PC-3 (cell line): ENCODE measurements around the gene CLNK. TPM values are rescaled to one million over a fixed set of nuclear protein-coding genes. Genes with fewer than 3 reads are reported as not detected.

Experiments used
- ATAC-seq: fragments of 200-7000 bp; cut with Tn5 transposase; 2 replicates; pipeline ENCODE4 v1.9.1; 2020; ENCODE audit warnings: mild to moderate bottlenecking, moderate library complexity
- BruUV-seq: library from RNA; stranded (reverse); fragments of 400-500 nt; replicated peaks from 2 replicates; lab custom pipeline; 2021; lab: Mats Ljungman, UMichigan
- CTCF ChIA-PET: fragments of 300-600 bp; sonication (Branson Sonifier 250); formaldehyde crosslinking; loops from one replicate; lab custom pipeline; 2022; ENCODE audit warnings: antibody characterized with exemption; lab: Charles Lee
- POLR2A ChIA-PET: fragments of 300-600 bp; sonication (Branson Sonifier 250); formaldehyde crosslinking; loops from one replicate; lab custom pipeline; 2022; ENCODE audit warnings: antibody characterized with exemption; ENCODE audit not compliant: unreplicated experiment; lab: Charles Lee
- DNase-seq: peaks from one replicate; pipeline ENCODE4 v3.0.0-alpha.2; 2015
- H2AFZ ChIP-seq: fragments of 300-600 bp; sonication (generic); 2 replicates; pipeline ENCODE4 v1.6.0; 2016; ENCODE audit warnings: antibody characterized with exemption, low read length
- H3F3A ChIP-seq: fragments of 300-600 bp; sonication (generic); one replicate; pipeline ENCODE4 v1.6.0; 2017; ENCODE audit warnings: antibody characterized with exemption, low read length, control low read depth, mild to moderate bottlenecking; ENCODE audit not compliant: unreplicated experiment
- H3K27ac ChIP-seq: fragments of 300-600 bp; sonication (generic); 2 replicates; pipeline ENCODE4 v1.5.1; 2016; ENCODE audit warnings: mild to moderate bottlenecking, low read length
- H3K27me3 ChIP-seq: fragments of 300-600 bp; sonication (generic); 2 replicates; pipeline ENCODE4 v1.6.1; 2016; ENCODE audit warnings: low read length, mixed read lengths
- H3K36me3 ChIP-seq: fragments of 300-600 bp; sonication (generic); 2 replicates; pipeline ENCODE4 v1.6.1; 2016; ENCODE audit warnings: low read depth, mixed run types, low read length, mixed read lengths
- H3K4me1 ChIP-seq: fragments of 300-600 bp; sonication (generic); 2 replicates; pipeline ENCODE4 v1.5.1; 2016; ENCODE audit warnings: low read length; ENCODE audit not compliant: insufficient read depth
- H3K4me2 ChIP-seq: fragments of 300-600 bp; sonication (generic); 2 replicates; pipeline ENCODE4 v1.6.0; 2016; ENCODE audit warnings: low read length
- H3K4me3 ChIP-seq: fragments of 300-600 bp; sonication (generic); 2 replicates; pipeline ENCODE4 v1.5.1; 2016; ENCODE audit warnings: mild to moderate bottlenecking, low read length, mixed read lengths
- H3K79me2 ChIP-seq: fragments of 300-600 bp; sonication (generic); 2 replicates; pipeline ENCODE4 v1.6.1; 2017; ENCODE audit warnings: low read length, mixed read lengths
- H3K9ac ChIP-seq: fragments of 300-600 bp; sonication (generic); 2 replicates; pipeline ENCODE4 v1.6.0; 2016; ENCODE audit warnings: mild to moderate bottlenecking, low read length
- H3K9me2 ChIP-seq: fragments of 300-600 bp; sonication (generic); replicated peaks from 2 replicates; pipeline ENCODE4 v1.6.1; 2016; ENCODE audit warnings: mixed run types, low read length, mixed read lengths
- H3K9me3 ChIP-seq: fragments of 300-600 bp; sonication (generic); 2 replicates; pipeline ENCODE4 v1.6.1; 2016; ENCODE audit warnings: low read length, mixed read lengths
- H4K20me1 ChIP-seq: fragments of 300-600 bp; sonication (generic); 2 replicates; pipeline ENCODE4 v1.6.1; 2016; ENCODE audit warnings: low read length, mixed read lengths
- CTCF ChIP-seq: fragments of 300-600 bp; sonication (generic); conservative IDR thresholded peaks from 2 replicates; pipeline ENCODE4 v1.5.1; 2017; ENCODE audit warnings: antibody characterized with exemption, low read depth, mild to moderate bottlenecking, low read length
- EZH2 ChIP-seq: fragments of 300-600 bp; sonication (generic); IDR thresholded peaks from one replicate; pipeline ENCODE4 v1.6.1; 2017; ENCODE audit warnings: antibody characterized with exemption, mild to moderate bottlenecking, low read length; ENCODE audit not compliant: unreplicated experiment
- EZH2phosphoT487 ChIP-seq: fragments of 300-600 bp; sonication (generic); IDR thresholded peaks from 2 replicates; pipeline ENCODE4 v1.6.1; 2018; ENCODE audit warnings: mild to moderate bottlenecking, antibody characterized with exemption, low read length, borderline replicate concordance
- intact Hi-C: fragments of 100-400 bp; cut with micrococcal nuclease; formaldehyde crosslinking; loops from 2 replicates; pipeline ENCODE4 v1.9.0; 2023
- total RNA-seq: library from RNA; depleted of rRNA; stranded (reverse); fragments of >200 nt; gene quantifications from 2 replicates; pipeline ENCODE4 v1.2.3, GENCODE V29; 2014

CLNK gene
- total RNA-seq, 1 experiment from 2014 or later = not detected

- ChIA-PET CTCF (no interaction called here), POLR2A (no interaction called here)
- H3K36me3 ChIP-seq = no peaks in the 10 kb centered on the region
- H3K4me2 ChIP-seq = no peak overlapping the region
- H3K79me2 ChIP-seq = no peaks in the 10 kb centered on the region
- H3F3A ChIP-seq = no peaks in the 10 kb centered on the region
- TF ChIP-seq EZH2phosphoT487 (no peak), EZH2 (no peak), CTCF (no peak)
- no peak overlapping the region for H3K9ac ChIP-seq
- no peaks in the 10 kb centered on the region for H3K4me1 ChIP-seq
- H2AFZ ChIP-seq = no peak overlapping the region
- intact Hi-C loops = no loop called here
- no peak for ATAC-seq
- DNase-seq = no peak
- no peaks in the 10 kb centered on the region for H3K9me2 ChIP-seq
- no peaks in the 10 kb centered on the region for H3K9me3 ChIP-seq
- H3K27me3 ChIP-seq = no peaks in the 10 kb centered on the region
- H3K4me3 ChIP-seq = no peak overlapping the region
- BruUV-seq = no TSS peak
- H3K27ac ChIP-seq = no peak overlapping the region
- no peaks in the 10 kb centered on the region for H4K20me1 ChIP-seq
Observed at GRCh38 chr4:10722957-10723356, 38.4 kb upstream of the CLNK start.

GRCh38 chr4:10721616-10722015 lies 37.0 kb upstream of the CLNK start:
- H4K20me1 ChIP-seq = no peaks in the 10 kb centered on the region
- intact Hi-C loops = no loop called here

More at GRCh38 chr4:10721616-10722015, 37.0 kb upstream of the CLNK start:
- no peak overlapping the region for H3K9ac ChIP-seq
- DNase-seq (no peak), ATAC-seq (no peak)
- H3F3A ChIP-seq = no peaks in the 10 kb centered on the region
- no peaks in the 10 kb centered on the region for H3K9me3 ChIP-seq
- TF ChIP-seq EZH2 (no peak), CTCF (no peak), EZH2phosphoT487 (no peak)
- POLR2A ChIA-PET = no interaction called here
- no peaks in the 10 kb centered on the region for H3K36me3 ChIP-seq
- no peaks in the 10 kb centered on the region for H3K79me2 ChIP-seq
- H3K9me2 ChIP-seq = no peaks in the 10 kb centered on the region
- H3K4me1 ChIP-seq = no peaks in the 10 kb centered on the region
- CTCF ChIA-PET = no interaction called here
- no TSS peak for BruUV-seq
- no peaks in the 10 kb centered on the region for H3K27me3 ChIP-seq
- H3K4me3 ChIP-seq = no peak overlapping the region
- no peak overlapping the region for H3K4me2 ChIP-seq
- H2AFZ ChIP-seq = no peak overlapping the region
- no peak overlapping the region for H3K27ac ChIP-seq
